ENCODE measurements around the gene SEPTIN11.

SEPTIN11 gene

DNA sequence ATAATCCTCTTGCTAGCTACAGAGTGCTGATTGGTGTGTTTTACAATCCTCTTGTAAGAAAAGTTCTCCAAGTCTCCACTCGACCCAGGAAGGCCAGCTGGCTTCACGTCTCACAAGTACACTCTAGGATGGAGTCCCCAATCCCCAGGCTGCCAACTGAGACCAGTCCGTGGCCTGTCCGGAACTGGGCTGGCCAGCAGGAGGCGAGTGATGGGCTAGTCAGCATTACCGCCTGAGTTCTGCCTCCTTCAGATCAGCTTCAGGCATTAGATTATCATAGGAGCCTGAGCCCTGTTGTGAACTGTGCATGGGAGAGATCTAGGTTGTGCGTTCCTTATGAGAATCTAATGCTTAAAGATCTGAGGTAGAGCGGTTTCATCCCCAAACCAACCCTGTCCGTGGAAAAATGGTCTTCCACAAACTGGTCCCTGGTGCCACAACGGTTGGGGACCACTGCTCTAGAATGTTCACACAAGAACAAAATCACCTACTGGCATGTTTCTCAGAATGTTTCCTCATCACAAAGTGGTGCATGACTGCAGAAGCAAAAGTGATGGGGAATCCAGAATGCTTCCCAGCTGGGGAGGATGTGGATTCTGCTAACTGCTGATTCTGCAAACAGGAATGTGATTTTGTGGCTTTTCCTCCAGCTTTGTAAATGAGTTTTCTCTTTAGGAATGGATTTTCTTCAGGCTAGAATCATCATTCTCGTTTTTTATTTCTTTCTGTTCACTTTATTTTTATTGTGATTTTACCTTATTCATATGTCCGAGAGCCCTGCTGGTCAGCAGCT is 40.9 kb downstream of the SEPTIN11 start:
- Histone ChIP-seq H3K4me2 (ENCODE audit: low read depth, low read length, poor library complexity, severe bottlenecking) (no peak overlapping the region), H3K9me3 (ENCODE audit: insufficient read depth, low read length) (no peaks in the 10 kb centered on the region), H3K9me2 (replicated peaks; ENCODE audit: insufficient read depth, low read length) (no peaks in the 10 kb centered on the region), H4K20me1 (ENCODE audit: low read depth, low read length) (no peaks in the 10 kb centered on the region), H3K4me3 (ENCODE audit: insufficient read depth, low read length, poor library complexity, severe bottlenecking) (no peak overlapping the region), H3K27me3 (ENCODE audit: low read length) (no peaks in the 10 kb centered on the region), H3K27ac (ENCODE audit: low read depth, low read length) (no peak overlapping the region), H2AFZ (ENCODE audit: low read depth, low read length, severe bottlenecking) (no peak overlapping the region), H3K9ac (ENCODE audit: low read length) (no peak overlapping the region), H3F3A (ENCODE audit: insufficient read depth) (no peaks in the 10 kb centered on the region), H3K79me2 (ENCODE audit: insufficient read depth, low read length) (no peaks in the 10 kb centered on the region; the same call in 1 of the 2 replicates), H3K36me3 (ENCODE audit: low read length) (no peaks in the 10 kb centered on the region)
- TF ChIP-seq EZH2phosphoT487 (conservative IDR thresholded peaks at IDR 0.05; ENCODE audit: low read length), result no peak
- TF ChIP-seq, protein P1, sequence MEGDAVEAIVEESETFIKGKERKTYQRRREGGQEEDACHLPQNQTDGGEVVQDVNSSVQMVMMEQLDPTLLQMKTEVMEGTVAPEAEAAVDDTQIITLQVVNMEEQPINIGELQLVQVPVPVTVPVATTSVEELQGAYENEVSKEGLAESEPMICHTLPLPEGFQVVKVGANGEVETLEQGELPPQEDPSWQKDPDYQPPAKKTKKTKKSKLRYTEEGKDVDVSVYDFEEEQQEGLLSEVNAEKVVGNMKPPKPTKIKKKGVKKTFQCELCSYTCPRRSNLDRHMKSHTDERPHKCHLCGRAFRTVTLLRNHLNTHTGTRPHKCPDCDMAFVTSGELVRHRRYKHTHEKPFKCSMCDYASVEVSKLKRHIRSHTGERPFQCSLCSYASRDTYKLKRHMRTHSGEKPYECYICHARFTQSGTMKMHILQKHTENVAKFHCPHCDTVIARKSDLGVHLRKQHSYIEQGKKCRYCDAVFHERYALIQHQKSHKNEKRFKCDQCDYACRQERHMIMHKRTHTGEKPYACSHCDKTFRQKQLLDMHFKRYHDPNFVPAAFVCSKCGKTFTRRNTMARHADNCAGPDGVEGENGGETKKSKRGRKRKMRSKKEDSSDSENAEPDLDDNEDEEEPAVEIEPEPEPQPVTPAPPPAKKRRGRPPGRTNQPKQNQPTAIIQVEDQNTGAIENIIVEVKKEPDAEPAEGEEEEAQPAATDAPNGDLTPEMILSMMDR (IDR thresholded peaks at IDR 0.05; ENCODE audit: insufficient read depth, low read length, poor library complexity, severe bottlenecking), result no peak

GRCh38 chr4:76991161-76991660 is 41.7 kb downstream of the SEPTIN11 start:
- no peaks in the 10 kb centered on the region for H4K20me1 ChIP-seq (ENCODE audit: low read depth, low read length)
- TF ChIP-seq EZH2phosphoT487 (conservative IDR thresholded peaks at IDR 0.05; ENCODE audit: low read length), result no peak
- TF ChIP-seq, protein P1 (IDR thresholded peaks at IDR 0.05; ENCODE audit: insufficient read depth, low read length, poor library complexity, severe bottlenecking), result no peak
- H3F3A ChIP-seq (ENCODE audit: insufficient read depth), result no peaks in the 10 kb centered on the region
- H3K9ac ChIP-seq (ENCODE audit: low read length), result no peak overlapping the region
- H2AFZ ChIP-seq (ENCODE audit: low read depth, low read length, severe bottlenecking), result no peak overlapping the region
- no peaks in the 10 kb centered on the region for H3K9me3 ChIP-seq (ENCODE audit: insufficient read depth, low read length)
- H3K36me3 ChIP-seq (ENCODE audit: low read length), result no peaks in the 10 kb centered on the region
- H3K9me2 ChIP-seq (replicated peaks; ENCODE audit: insufficient read depth, low read length), result no peaks in the 10 kb centered on the region
- H3K27ac ChIP-seq (ENCODE audit: low read depth, low read length), result no peak overlapping the region
- no peaks in the 10 kb centered on the region for H3K27me3 ChIP-seq (ENCODE audit: low read length)
- H3K4me3 ChIP-seq (ENCODE audit: insufficient read depth, low read length, poor library complexity, severe bottlenecking), result no peak overlapping the region
- no peaks in the 10 kb centered on the region; the same call in 1 of the 2 replicates for H3K79me2 ChIP-seq (ENCODE audit: insufficient read depth, low read length)
- no peak overlapping the region for H3K4me2 ChIP-seq (ENCODE audit: low read depth, low read length, poor library complexity, severe bottlenecking)

DNA sequence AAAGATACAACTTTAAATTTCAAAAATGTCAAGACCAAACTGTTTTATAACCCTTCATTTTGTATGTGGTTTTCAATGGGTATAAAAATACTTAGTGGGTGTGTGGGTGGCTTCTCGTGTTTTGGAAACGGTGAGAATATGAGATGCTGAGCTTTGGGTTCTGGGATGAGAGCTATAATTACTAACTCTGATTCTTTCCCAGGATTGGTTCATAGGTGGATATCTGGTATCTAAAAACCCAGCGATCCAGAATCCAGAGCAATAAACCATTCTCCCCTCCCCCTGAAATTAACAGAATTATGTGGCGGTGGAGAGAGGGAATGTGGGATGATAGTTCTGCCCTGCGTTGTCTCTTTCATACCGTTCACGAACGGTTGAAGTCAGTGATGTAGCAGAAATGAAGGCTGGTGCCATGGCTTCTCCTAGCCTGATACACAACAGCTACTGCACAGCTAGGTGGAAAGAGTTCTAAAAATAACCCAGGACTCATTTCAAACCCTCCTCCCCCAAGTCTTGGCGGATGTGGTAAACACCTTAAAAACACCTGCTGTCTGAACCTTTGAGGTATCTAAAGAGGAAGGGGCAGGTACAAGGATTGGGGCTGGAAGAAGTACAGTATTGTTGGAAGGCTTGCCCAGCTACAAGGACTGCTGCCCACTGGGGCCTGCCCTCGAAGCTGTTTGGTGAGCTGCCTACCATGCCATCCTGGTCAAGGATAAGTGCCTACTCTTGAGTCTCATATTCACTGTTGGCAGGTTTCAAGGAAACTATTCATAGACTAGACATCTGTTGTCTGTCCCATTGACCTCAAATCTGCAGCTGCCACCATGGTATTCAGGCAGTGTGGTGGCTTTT is 44.5 kb downstream of the SEPTIN11 start:
- H3K4me2 ChIP-seq (ENCODE audit: low read depth, low read length, poor library complexity, severe bottlenecking), result peak overlapping the region; percentile 63

More for the DNA sequence above, 44.5 kb downstream of the SEPTIN11 start:
- H3K9me2 ChIP-seq (replicated peaks; ENCODE audit: insufficient read depth, low read length), result no peaks in the 10 kb centered on the region
- TF ChIP-seq EZH2phosphoT487 (conservative IDR thresholded peaks at IDR 0.05; ENCODE audit: low read length), result no peak
- TF ChIP-seq, protein P1 (IDR thresholded peaks at IDR 0.05; ENCODE audit: insufficient read depth, low read length, poor library complexity, severe bottlenecking), result no peak
- no peaks in the 10 kb centered on the region for H3K9me3 ChIP-seq (ENCODE audit: insufficient read depth, low read length)
- H3K27me3 ChIP-seq (ENCODE audit: low read length), result no peaks in the 10 kb centered on the region
- H2AFZ ChIP-seq (ENCODE audit: low read depth, low read length, severe bottlenecking), result no peak overlapping the region
- H3K79me2 ChIP-seq (ENCODE audit: insufficient read depth, low read length), result no peaks in the 10 kb centered on the region
- peak overlapping the region; percentile 22 for H3K9ac ChIP-seq (ENCODE audit: low read length)
- no peaks in the 10 kb centered on the region for H3F3A ChIP-seq (ENCODE audit: insufficient read depth)
- H4K20me1 ChIP-seq (ENCODE audit: low read depth, low read length), result no peaks in the 10 kb centered on the region
- no peaks in the 10 kb centered on the region for H3K36me3 ChIP-seq (ENCODE audit: low read length)
- H3K4me3 ChIP-seq (ENCODE audit: insufficient read depth, low read length, poor library complexity, severe bottlenecking), result peak overlapping the region; percentile 29
- H3K27ac ChIP-seq (ENCODE audit: low read depth, low read length), result peak overlapping the region; percentile 68
